Measurements from ENCODE around the gene GPATCH2L.

The GPATCH2L gene

GRCh38 chr14:76205708-76206107 is 54.0 kb downstream of the GPATCH2L start:
- TF ChIP-seq EZH2phosphoT487 (IDR thresholded peaks at IDR 0.05; ENCODE audit: borderline replicate concordance, low read length), result no peak
- TF ChIP-seq, protein P1, sequence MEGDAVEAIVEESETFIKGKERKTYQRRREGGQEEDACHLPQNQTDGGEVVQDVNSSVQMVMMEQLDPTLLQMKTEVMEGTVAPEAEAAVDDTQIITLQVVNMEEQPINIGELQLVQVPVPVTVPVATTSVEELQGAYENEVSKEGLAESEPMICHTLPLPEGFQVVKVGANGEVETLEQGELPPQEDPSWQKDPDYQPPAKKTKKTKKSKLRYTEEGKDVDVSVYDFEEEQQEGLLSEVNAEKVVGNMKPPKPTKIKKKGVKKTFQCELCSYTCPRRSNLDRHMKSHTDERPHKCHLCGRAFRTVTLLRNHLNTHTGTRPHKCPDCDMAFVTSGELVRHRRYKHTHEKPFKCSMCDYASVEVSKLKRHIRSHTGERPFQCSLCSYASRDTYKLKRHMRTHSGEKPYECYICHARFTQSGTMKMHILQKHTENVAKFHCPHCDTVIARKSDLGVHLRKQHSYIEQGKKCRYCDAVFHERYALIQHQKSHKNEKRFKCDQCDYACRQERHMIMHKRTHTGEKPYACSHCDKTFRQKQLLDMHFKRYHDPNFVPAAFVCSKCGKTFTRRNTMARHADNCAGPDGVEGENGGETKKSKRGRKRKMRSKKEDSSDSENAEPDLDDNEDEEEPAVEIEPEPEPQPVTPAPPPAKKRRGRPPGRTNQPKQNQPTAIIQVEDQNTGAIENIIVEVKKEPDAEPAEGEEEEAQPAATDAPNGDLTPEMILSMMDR (IDR thresholded peaks at IDR 0.05; ENCODE audit: low read depth, low read length, poor library complexity, severe bottlenecking), result no peak
- H3K4me1 ChIP-seq (ENCODE audit: control insufficient read depth, low read length), result peaks cover 17% of the 10 kb centered on the region
- no peaks in the 10 kb centered on the region for H3K9me3 ChIP-seq (ENCODE audit: control insufficient read depth, insufficient read depth, low read length)

DNA sequence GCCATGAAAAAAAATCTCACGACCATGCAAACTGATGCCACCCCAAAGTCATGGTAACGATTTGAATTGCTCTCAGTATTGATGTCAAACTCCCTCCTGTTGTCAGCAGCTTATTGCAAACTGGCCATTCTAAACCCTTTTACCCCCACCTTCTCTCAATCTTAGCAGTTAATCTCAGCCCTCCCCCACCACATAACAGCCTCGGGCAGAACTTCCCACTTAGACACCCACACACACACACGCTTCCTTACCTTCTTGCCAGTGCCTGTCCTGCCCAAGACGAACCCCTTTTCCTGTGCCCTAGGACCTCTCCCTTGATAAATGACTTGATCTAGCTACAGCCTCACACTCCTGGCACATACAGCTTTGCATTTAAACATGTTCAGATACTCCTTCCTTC is 56.6 kb downstream of the GPATCH2L start:
- Histone ChIP-seq H3K4me3 (ENCODE audit: low read length) (no peak overlapping the region), H3K4me2 (ENCODE audit: low read length) (no peak overlapping the region), H3F3A (ENCODE audit: control insufficient read depth, insufficient read depth) (no peaks in the 10 kb centered on the region), H3K36me3 (ENCODE audit: control insufficient read depth, low read length) (peaks cover 7% of the 10 kb centered on the region), H3K27ac (ENCODE audit: low read depth, low read length) (no peak overlapping the region), H4K20me1 (ENCODE audit: control insufficient read depth, insufficient read depth, low read depth, low read length) (no peaks in the 10 kb centered on the region), H3K4me1 (ENCODE audit: control insufficient read depth, low read length) (no peaks in the 10 kb centered on the region), H3K79me2 (ENCODE audit: control insufficient read depth, low read length) (no peaks in the 10 kb centered on the region), H3K9me2 (replicated peaks; ENCODE audit: control insufficient read depth, low read length) (no peaks in the 10 kb centered on the region), H3K9me3 (ENCODE audit: control insufficient read depth, insufficient read depth, low read length) (no peaks in the 10 kb centered on the region), H3K27me3 (ENCODE audit: control insufficient read depth, low read length) (no peaks in the 10 kb centered on the region)
- no peak for TF ChIP-seq EZH2phosphoT487 (IDR thresholded peaks at IDR 0.05; ENCODE audit: borderline replicate concordance, low read length)
- TF ChIP-seq, protein P1 (IDR thresholded peaks at IDR 0.05; ENCODE audit: low read depth, low read length, poor library complexity, severe bottlenecking), result no peak

More at GRCh38 chr14:76205708-76206107, 54.0 kb downstream of the GPATCH2L start:
- Histone ChIP-seq H3K4me2 (ENCODE audit: low read length) (no peak overlapping the region), H4K20me1 (ENCODE audit: control insufficient read depth, insufficient read depth, low read depth, low read length) (no peaks in the 10 kb centered on the region), H3K79me2 (ENCODE audit: control insufficient read depth, low read length) (no peaks in the 10 kb centered on the region), H3F3A (ENCODE audit: control insufficient read depth, insufficient read depth) (0 out of 2 replicates have a peak, but pooled peaks cover 3% of the 10 kb centered on the region), H3K27ac (ENCODE audit: low read depth, low read length) (no peak overlapping the region), H3K4me3 (ENCODE audit: low read length) (no peak overlapping the region), H3K27me3 (ENCODE audit: control insufficient read depth, low read length) (no peaks in the 10 kb centered on the region), H3K9me2 (replicated peaks; ENCODE audit: control insufficient read depth, low read length) (no peaks in the 10 kb centered on the region), H3K36me3 (ENCODE audit: control insufficient read depth, low read length) (peaks cover 33% of the 10 kb centered on the region)

- Histone ChIP-seq H3K27me3 (ENCODE audit: control insufficient read depth, low read length) (no peaks in the 10 kb centered on the region), H3F3A (ENCODE audit: control insufficient read depth, insufficient read depth) (no peaks in the 10 kb centered on the region), H3K27ac (ENCODE audit: low read depth, low read length) (no peak overlapping the region), H3K79me2 (ENCODE audit: control insufficient read depth, low read length) (no peaks in the 10 kb centered on the region), H3K4me3 (ENCODE audit: low read length) (no peak overlapping the region), H4K20me1 (ENCODE audit: control insufficient read depth, insufficient read depth, low read depth, low read length) (no peaks in the 10 kb centered on the region), H3K4me2 (ENCODE audit: low read length) (no peak overlapping the region), H3K9me2 (replicated peaks; ENCODE audit: control insufficient read depth, low read length) (no peaks in the 10 kb centered on the region), H3K4me1 (ENCODE audit: control insufficient read depth, low read length) (no peaks in the 10 kb centered on the region), H3K9me3 (ENCODE audit: control insufficient read depth, insufficient read depth, low read length) (no peaks in the 10 kb centered on the region), H3K36me3 (ENCODE audit: control insufficient read depth, low read length) (no peaks in the 10 kb centered on the region; the same call in 1 of the 2 replicates)
- TF ChIP-seq EZH2phosphoT487 (IDR thresholded peaks at IDR 0.05; ENCODE audit: borderline replicate concordance, low read length), result no peak
- TF ChIP-seq, protein P1 (IDR thresholded peaks at IDR 0.05; ENCODE audit: low read depth, low read length, poor library complexity, severe bottlenecking), result no peak
Measured at GRCh38 chr14:76212242-76212641, 60.5 kb downstream of the GPATCH2L start.
